GM21447 (cell line): ENCODE measurements around the gene RPS14.
A peak's percentile ranks its signal among the peaks of the same experiment; 100 is the strongest.

Source experiments
- ATAC-seq: cut with Tn5 transposase; IDR thresholded peaks from one replicate; pipeline ENCODE4 v1.9.1; 2021; ENCODE audit not compliant: unreplicated experiment

Gene RPS14

DNA sequence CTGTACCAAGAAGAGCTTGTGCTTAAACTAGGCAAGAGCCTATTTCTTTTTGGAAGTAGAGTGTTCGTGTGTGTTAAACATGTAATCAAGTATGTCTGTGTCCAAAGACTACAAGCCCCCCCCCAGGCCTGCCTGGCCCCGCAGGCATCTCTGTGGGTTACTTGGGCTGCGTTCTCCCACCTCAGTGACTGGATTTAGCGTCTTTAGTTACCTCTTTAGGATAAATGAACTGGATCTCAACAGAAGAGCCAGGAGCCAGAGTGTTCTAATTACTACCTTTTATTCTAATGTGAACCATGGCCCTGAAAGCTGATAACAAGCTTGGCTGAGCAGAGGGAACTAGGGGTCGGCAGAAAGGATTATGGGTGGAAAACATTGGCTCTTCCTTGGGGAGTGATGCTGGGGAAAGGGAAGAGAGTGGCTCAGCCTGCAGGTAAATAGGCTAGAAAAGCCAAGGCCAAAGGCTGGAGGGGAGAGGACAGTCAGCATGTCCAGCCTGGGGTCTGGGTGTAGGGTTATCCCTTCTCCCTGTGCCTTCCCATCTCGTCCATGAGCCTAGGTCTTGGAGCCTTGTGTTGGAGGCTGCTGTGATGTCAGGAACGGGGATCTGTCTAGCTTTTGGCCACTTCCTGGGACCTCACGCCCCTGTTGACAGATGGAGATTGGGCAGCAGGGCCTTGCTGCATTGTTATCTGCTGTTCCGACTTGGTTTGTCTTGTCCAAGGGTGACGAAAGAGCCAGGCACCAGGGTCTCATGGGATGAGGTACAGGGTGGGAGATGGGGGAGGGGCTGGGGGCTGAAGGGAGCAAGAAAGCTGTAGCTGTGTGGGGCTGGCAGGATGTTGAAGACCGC is 47.9 kb downstream of the RPS14 start:
- no peak for ATAC-seq

DNA sequence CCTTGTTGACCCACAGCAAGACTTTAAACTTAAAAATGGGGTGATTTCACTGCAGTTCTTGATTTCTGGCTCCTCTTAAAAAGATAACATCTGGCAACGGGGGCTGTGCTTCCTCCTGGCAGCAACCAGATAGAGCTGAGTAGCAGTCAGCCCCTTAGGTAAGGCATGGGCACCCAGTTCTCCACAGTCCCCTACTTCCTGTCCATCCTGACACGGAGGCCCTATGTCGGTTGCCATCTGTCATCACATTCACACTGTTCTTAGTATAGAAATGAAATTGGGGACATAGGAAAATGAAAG is 48.5 kb downstream of the RPS14 start:
- ATAC-seq: no peak

DNA sequence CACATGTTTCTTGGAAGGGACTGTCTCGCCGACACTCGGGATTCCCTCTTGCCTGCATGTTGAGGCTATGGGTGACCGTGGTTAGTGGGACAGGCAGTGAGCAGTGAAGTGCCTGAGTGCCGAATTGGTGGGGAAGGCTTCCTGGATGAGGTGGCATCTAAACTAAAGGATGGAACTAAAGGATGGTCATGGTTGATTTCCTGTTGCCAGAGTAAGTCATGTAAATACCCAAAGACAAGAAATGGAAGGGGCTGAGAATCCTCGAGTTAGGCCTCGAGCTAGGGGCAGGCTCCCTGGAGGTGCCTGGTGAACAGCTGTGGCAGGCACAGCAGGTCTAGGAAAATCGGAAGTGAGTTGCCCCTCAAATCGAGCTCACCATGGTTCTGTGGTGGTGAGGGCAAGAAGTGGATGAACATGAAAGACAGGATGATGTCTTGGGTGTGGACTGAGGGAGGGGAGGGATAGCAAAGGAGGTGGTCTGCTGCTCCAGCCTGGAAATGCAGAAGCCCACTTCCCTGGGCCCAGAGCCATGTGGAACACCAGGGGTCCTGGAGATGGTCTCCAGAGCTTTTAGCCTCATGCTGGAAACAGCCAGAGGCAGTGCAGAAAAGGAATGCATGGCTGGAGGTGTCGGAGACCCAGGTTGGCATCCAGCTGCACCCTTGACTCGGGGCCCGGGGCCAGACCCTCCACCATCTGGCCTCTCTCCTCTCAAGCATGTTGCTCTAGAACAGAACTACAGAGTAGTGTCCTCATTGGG is 49.0 kb downstream of the RPS14 start:
- ATAC-seq: no peak

DNA sequence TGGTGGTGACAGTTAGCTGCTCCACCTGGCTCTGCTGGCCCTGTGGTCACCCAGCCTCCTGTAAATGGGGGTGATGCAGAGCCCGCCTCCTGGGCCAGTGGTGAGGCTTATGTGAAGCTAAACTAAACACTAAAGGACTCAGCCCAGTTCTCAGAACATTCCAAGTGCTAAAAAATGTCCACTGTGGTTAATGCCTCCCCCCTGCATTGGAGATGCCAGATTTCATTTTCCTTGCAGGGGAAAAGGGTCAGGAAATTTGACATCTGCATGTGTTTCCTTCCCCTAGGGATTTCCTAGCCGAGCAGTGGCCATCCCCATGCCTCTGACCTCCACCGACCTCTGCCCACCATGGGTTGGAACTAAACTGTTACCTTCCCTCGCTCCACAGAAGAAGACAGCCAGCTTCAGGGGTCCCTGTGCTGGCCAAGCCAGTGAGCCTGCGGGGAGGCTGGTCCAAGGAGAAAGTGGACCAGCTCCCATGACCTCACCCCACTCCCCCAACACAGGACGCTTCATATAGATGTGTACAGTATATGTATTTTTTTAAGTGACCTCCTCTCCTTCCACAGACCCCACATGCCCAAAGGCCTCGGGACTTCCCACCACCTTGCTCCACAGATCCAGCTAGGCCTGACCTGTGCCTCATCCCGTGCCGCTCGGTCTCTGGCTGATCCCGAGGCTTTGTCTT is 49.9 kb downstream of the RPS14 start:
- no peak for ATAC-seq

DNA sequence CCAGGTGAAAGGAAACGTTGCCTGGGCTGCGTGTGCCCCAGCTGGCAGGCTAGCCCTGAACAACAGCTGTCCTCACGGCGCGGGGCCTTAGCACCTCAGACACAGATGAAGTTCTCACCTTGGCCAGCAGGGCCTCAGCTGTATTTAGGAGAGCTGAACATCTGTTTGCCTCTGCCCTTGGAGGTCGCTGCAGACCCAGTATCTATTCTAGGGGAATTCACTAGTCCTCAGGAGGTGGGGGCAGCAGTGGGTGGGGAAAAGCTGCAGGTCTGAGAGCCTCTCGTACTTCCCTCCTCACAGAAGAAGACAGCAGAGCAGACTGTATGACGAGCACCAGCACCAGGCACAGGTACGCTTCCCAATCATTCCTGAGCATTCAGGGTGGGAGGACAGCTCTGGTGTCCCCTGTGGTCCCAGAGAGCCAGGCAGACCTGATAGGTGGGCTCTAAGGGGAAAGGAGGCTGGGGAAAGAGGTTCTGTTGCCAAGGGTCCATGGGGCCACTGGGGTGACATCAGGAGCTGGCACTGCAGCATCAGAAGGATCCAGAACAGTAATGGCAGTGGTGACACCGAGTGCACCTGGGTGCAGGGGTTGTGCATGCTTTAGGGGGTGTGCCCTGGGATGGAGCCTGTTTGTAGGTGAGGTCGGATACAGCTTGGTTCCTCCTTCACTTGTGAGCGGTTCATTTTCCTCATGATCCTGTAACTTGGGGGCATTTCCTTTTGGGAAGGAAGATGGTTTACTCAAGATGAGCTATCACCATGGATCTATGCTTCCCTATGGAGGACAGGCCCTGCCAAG is 50.6 kb downstream of the RPS14 start:
- no peak for ATAC-seq

DNA sequence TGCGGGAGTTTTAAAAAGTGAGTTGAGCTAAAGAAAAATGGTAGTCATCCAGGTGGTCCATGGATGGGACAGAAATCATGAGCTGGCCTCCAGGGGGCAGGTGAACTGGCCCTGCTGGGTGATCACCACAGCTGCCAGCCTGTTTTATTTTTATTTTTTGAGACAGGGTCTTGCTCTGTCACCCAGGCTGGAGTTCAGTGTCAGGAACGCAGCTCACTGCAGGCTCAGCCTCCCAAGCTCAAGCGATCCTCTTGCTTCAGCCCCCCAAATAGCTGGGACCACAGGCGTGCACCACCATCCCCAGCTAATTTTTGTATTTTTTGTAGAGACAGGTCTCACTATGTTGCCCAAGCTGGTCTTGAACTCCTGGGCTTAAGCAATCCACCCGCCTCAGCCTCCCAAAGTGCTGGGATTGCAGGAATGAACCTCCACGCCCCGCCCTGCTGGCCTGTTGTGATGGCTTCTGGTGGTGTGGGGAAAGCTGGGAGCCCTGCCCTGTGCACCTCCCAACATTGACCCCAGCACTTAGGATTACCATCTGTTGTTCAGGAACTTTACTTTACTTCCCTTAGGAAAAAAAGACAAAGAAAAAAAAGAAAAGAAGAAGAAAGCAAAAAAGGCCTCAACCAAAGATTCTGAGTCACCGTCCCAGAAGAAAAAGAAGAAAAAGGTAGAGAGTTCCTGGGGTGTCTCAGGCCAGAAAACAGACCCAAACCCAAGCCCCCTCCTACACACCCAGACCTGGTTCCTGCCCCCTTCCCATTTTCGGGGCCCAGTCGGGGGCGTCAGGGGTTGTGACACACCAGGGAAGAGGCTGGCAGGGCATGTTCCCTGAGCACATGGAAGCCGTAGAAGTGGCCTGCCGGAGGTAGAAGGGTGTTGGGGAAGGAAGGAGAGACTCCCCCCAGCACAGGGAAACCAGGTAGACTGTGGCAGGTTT is 51.5 kb downstream of the RPS14 start:
- ATAC-seq: no peak

DNA sequence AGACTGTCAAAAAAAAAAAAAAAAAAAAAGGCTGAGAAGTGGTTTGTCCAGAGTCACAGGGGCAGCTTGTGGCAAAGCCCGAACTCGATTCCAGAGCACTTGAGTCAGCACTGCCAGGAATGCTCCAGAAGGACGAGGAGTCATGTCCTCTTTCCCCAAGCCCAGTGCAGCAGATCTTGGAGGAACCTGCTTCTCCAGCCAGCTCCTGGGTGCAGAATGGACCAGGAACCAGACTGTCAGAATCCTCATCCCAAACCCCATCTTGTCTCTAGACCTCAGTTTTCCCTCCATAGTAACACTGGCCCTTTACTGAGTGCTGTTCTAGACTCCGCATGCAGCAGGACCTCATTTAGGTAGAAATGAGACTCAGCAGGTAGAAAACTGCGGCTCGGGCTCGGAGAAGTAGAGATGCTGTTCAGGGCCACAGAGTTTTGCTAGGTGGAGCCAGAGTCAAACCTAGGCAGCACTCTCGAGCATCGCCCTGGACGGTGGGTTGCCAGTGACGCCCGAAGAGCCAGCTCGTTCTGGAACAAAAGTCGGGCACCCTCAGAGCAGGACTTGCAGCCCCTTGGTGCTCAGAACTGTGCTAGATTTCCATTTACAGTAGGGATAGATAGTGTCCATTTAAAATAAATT is 52.3 kb downstream of the RPS14 start:
- ATAC-seq: no peak

DNA sequence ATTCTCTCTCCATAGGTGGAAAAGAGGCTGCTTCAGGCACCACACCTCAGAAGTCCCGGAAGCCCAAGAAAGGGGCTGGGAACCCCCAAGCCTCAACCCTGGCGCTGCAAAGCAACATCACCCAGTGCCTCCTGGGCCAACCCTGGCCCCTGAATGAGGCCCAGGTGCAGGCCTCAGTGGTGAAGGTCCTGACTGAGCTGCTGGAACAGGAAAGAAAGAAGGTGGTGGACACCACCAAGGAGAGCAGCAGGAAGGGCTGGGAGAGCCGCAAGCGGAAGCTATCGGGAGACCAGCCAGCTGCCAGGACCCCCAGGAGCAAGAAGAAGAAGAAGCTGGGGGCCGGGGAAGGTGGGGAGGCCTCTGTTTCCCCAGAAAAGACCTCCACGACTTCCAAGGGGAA is 53.3 kb downstream of the RPS14 start:
- ATAC-seq: no peak

DNA sequence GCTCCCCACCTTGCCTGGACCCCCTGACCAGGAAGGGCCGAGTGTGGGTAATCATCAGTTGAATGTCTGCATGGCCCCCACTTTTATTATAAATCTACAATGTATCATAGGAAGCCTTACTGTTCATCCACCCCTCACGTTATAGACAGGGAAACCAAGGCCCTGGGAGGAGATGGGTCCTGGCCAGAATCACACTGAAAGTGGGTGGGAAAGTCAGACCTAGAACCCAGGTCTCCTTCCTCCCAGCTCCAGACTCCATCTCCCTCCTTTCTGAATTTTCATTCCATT is 53.9 kb downstream of the RPS14 start:
- ATAC-seq: no peak

DNA sequence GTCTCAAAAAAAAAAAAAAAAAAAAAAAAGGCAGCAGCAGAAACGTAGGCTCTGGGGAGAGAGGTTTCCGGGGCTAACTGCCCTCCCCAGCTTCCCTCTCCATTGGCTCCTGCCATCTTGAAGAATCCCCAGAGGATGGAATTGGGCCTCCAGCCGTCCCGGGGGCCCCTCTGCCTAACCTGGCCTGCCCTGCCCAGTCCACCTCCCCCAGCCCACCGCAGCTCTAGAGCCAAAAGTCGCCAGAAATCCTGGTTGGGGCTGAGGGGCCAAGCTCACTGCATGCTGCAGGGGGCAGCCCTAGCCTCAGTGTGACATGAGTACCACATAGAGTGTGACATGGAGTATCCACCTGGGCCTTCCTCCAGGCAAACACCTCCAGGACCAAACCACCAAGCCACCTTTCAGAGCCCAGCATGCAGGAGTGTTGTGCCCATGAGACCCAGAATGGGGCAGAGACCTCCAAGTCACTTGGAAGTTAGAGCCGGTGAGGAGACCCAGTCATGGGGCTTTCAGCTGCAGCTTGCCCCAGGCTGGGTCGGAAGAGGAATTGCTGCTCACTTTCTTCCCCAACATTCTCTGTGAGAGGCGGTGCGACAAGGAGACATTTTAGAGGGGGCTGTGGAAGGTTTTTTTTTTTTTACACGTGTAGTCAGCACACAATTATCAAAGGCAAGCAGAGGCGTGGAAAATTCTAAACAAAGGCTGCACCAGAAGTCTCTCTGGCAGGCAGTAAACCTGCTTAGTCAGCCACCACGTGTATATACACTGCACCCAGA is 54.4 kb downstream of the RPS14 start:
- no peak for ATAC-seq

DNA sequence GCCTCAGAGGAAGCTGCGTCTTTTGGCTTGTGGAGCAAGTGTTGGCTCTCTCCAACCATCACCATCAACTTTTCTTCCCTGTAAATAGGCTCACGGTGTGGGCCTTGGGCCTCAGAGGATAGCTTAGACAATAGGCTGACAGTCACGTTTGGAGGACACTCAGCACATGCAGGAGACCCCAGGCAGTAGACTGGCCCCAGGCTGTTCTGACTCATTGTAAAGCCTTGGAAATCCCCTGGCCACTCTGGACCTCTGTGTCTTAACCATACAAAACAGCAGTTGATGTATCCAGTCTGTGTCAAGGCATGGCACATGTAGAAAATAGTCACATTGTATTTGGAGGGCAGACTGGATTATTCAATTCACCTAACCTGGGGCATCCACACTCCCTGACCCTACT is 55.4 kb downstream of the RPS14 start:
- ATAC-seq: peak; percentile 47

DNA sequence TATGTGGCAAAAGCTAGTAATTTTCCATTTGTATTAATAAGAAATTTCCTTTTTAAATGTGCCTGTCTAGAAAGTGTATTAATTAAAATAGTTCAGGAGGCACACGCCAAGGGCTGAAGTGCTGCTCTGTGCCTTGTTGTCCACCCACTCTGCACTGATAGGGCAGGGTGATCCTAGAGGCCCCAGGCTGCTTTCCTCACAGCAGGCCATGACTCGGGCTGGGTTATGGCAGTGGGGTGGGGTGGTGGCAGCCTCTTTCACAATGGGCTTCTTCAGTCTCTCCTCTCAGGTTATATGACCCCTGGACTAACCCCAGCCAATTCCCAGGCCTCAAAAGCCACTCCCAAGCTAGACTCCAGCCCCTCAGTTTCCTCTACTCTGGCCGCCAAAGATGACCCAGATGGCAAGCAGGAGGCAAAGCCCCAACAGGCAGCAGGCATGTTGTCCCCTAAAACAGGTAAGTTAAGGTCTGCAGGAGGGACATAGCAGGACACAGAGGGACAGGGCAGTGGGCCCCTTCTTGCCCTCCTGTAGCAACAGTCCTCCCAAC is 56.4 kb downstream of the RPS14 start:
- ATAC-seq: no peak

DNA sequence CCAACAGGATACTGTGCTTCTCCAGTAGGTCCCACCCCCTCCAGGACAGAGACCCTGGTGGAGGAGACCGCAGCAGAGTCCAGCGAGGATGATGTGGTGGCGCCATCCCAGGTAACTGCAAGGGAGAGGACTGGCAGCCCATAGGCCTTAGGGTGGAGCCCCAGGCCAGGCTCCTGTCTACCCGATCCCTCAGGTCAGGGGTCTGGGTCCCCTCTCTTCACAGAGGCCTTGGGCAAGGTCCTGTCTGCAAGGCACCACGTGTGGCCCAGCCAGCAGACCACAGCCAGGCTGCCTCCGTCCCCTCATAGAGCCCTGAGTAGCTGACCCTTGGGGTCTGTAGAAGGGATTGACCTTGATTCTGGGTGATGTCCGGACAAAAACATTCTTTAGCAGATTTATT is 56.9 kb downstream of the RPS14 start:
- ATAC-seq: no peak
